GM06990 (cell line): ENCODE measurements around the gene GBA3.

Source experiments
- DNase-seq: peaks from one replicate; pipeline ENCODE4 v3.0.0-alpha.2; 2011; ENCODE audit not compliant: insufficient read length; ENCODE audit errors: extremely low read depth
- H3K27me3 ChIP-seq: replicated peaks from 2 replicates; pipeline ENCODE4 v1.6.0; 2011; ENCODE audit warnings: low read length; ENCODE audit not compliant: control insufficient read depth, insufficient read depth
- H3K36me3 ChIP-seq: 2 replicates; pipeline ENCODE4 v1.5.1; 2011; ENCODE audit warnings: low read length; ENCODE audit not compliant: control insufficient read depth, insufficient read depth
- H3K4me3 ChIP-seq: replicated peaks from 2 replicates; pipeline ENCODE4 v1.5.1; 2011; ENCODE audit warnings: low read depth, mild to moderate bottlenecking, control low read depth, low read length
- CTCF ChIP-seq: IDR thresholded peaks from 2 replicates; pipeline ENCODE4 v1.5.1; 2011; ENCODE audit warnings: low read length, control low read depth, mild to moderate bottlenecking, inconsistent platforms; ENCODE audit not compliant: insufficient read depth, poor library complexity, severe bottlenecking

GBA3 gene

DNA sequence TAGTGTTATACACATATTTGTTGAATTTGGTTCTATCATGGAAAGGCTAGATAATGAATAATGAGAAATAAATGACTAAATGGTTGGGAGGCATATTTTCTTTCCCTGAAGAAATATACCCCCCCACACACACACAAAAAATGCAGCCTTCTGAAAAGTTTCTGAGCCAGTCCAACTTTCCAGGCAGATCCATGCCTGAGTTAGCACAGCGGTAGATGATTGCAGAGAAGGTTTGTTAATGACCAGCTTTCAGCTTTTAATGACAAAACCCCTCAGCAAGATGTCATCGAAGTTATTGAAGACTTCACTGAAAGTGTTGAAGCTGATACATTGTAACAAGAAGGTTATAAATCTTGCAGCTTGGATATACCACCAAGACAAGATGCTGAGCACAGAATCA is 61.4 kb downstream of the GBA3 start:
- DNase-seq: no peak
- Histone ChIP-seq H3K27me3 (no peaks in the 10 kb centered on the region), H3K36me3 (no peaks in the 10 kb centered on the region), H3K4me3 (no peak overlapping the region)
- no peak for TF ChIP-seq CTCF

DNA sequence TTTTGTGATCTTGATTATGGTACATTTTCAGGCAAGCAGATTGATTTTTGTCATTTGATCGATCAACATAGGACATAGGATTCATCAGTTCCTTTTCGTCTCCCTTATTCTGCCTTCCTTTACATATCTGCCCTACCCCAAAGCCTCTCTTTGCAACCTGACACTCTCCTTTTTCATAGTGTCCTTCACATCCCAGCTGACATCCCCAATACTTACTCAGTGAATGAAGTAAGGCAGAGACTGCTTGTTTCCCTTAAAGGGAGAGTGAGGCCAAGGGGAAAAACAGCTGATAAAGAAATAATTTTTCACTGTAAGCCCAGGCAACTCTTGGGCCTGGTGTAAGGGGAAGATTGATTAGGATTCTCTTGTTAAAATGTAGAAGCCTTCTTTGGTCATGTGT is 69.8 kb downstream of the GBA3 start:
- DNase-seq: no peak
- no peak overlapping the region for H3K4me3 ChIP-seq
- no peak for TF ChIP-seq CTCF
- no peaks in the 10 kb centered on the region for H3K27me3 ChIP-seq
- no peaks in the 10 kb centered on the region for H3K36me3 ChIP-seq

DNA sequence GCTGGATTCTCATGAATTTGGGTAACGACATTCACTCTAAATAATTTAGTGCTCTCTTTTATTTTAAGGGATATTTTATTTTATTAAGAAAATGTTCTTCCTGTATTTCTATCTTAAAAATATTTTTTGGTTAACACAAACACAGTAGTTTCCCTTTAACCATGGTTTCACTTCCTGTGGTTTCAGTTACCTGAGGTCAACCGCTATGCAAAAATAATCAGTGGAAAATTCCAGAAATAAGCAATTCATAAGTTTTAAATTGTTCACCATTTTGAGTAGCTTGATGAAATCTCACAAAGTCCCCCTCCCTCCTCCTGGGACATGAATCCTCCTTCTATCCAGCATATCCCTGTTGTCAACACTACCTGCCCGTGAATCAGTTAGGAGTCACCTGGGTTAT is 71.4 kb downstream of the GBA3 start:
- Histone ChIP-seq H3K36me3 (no peaks in the 10 kb centered on the region), H3K27me3 (no peaks in the 10 kb centered on the region), H3K4me3 (no peak overlapping the region)
- peak; percentile 22 for DNase-seq
- no peak for TF ChIP-seq CTCF

DNA sequence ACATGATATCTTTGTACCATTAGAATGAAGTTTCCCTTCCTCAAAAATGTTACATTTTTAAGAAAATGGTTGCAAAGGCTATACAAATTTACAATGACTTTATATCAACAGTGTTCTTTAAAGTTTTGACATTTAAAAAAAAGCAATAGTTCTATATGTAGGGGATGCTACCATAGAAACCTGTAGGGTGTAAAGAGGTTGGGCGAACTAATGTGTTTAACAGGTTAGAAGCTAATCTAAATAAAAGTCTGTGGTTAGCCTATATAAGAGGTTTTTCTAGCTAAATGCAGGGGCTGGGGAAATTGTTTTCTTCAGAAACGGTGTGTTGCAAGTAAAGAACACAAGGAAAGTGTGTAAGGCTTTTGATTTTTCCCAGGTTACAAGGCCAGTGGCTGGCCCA is 73.3 kb downstream of the GBA3 start:
- Histone ChIP-seq H3K4me3 (no peak overlapping the region), H3K27me3 (no peaks in the 10 kb centered on the region), H3K36me3 (no peaks in the 10 kb centered on the region)
- TF ChIP-seq CTCF: no peak
- DNase-seq: no peak

GRCh38 chr4:22778547-22779163 is 85.9 kb downstream of the GBA3 start:
- Histone ChIP-seq H3K27me3 (no peaks in the 10 kb centered on the region), H3K36me3 (no peaks in the 10 kb centered on the region), H3K4me3 (no peak overlapping the region)
- no peak for TF ChIP-seq CTCF
- no peak for DNase-seq

DNA sequence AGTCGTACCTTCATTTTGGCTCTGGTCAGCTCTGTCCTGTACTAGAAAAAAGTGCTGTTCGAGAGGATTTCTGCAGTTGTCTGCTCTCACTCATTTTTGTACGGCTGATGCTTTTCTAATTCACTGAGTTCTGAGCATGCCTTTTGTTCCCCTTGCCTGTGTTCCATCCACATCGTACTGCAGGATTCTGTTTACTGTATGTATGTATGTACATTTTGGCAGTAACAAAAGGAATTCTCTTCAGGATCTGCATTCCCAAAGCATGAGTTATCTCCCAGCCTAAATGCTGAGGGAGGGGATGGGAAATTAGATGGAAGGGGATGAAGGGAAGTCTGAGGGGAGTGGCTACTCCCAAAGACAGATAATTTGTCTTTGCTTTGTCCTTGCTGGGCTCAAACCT is 87.6 kb downstream of the GBA3 start:
- no peak for TF ChIP-seq CTCF
- Histone ChIP-seq H3K27me3 (no peaks in the 10 kb centered on the region), H3K4me3 (no peak overlapping the region), H3K36me3 (no peaks in the 10 kb centered on the region)
- DNase-seq: no peak
